ENCODE measurements around the gene BIRC6.
"Not testable (repeated sequence)": the region's sequence is repeated elsewhere in the genome, so short reads cannot be mapped to it uniquely, and the experiment has no call there.

BIRC6 gene

DNA sequence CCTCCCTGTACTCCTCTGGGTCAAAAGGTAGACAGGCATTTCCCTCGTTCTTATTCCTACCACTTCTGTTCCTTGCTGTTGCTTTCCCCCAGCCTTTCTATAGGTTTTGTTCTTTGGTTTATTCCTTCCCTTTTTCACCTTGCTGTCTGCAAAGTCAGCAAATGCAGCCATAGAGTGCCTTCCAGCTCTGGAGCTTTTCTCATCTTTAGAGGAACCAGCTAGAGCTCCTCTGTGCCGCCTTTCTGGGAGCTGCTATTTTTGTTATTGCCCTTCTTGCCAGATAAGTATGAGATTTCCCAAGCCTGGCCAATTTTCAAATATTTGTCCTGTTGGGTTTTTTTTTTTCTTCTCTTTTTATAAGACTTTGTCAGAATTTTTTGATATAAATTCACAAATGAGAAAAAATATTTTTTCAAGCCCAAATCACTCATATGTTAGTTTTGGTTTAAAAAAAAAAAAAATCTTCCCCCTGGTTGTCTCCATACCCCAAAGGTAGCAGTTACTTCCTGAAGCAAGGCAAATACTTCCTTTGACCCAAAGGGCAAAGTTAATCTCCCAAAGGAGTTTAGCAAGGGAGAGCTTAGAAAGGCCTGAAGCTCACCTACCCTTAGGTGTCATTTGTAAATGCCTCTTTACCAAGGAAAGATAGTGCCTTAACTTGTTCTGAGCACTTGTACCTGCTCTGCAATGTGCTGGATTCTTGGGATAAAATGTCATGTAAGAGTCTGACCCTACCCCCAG lies 265.9 kb downstream of the BIRC6 start:
- no peak for FAIRE-seq

DNA sequence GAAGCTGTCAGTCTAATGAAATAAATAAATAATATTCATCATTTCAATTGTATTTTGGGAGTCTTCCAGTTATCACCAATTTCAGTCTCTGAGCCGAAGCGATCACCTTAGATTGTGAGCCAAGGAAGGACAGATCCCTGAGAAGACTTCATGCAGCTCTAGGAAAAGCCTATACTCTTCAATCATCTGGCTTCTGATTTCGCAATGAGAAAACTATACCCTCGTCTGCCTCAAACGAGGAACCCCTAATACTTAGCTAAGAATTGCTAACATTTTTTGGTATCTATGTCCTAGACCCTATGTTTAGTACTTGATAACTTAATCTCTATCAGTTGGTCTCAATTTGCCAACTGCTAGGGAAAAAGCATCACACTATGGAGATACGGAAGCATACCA lies 266.5 kb downstream of the BIRC6 start:
- FAIRE-seq: no peak

DNA sequence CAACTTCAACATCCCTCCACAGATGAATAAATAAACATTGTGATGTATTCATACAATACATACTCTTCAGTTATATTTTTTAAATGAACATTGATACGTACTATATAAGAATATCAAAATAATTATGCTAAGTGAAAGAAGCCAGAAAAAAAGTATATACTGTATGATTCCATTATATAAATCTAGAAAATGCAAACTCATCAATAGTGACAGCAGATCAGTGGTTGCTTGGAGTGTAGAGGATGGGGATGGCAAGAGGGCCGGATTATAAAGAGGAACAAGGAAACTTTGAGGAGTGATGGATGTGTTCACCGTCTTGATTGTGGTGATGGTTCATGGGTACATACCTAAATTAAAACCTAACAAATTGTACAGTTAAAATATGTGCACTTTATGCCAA lies 268.0 kb downstream of the BIRC6 start:
- FAIRE-seq: no peak

DNA sequence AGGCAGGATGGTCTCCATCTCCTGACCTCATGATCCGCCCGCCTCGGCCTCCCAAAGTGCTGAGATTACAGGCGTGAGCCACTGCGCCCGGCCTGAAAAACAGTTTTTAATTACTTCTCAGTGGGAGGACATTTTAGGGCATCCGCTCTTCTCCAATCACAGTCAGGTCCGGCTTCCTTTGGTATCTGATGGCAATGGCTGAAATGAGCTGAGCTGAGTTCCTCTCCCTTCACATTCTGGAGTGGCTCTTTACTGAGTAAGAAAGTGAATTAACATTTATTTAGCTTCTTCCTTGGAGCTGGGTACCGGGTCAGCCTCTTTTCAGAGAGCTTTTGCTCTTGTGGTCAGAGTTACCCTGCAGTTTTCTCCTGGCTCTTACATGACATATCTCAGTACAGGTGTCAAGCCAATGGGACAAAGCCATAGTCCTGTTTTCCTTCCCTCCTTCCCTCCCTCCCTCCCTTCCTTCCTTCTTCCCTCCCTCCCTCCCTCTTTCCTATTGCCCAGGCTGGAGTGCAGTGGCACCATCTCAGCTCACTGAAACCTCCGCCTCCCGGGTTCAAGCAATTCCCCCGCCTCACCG lies 269.9 kb downstream of the BIRC6 start:
- no peak for FAIRE-seq

DNA sequence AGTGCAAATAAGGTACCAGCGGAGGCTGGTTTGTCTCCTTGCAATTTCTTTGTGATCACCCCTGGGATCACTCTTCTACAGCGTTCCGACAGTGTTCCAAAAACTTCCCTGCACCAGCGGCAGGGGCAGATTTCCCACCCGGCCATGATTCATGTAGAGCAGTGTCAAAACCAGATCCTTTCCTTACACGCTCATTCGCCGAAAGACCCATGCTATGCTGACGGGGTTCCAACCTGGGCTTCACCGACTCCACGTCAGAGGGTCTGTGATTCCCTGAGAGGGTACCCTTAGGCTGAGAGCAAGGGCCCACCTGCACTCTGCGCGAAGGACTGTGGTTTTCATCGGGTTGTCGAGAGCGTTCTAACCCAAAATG lies 270.6 kb downstream of the BIRC6 start:
- FAIRE-seq: no peak

DNA sequence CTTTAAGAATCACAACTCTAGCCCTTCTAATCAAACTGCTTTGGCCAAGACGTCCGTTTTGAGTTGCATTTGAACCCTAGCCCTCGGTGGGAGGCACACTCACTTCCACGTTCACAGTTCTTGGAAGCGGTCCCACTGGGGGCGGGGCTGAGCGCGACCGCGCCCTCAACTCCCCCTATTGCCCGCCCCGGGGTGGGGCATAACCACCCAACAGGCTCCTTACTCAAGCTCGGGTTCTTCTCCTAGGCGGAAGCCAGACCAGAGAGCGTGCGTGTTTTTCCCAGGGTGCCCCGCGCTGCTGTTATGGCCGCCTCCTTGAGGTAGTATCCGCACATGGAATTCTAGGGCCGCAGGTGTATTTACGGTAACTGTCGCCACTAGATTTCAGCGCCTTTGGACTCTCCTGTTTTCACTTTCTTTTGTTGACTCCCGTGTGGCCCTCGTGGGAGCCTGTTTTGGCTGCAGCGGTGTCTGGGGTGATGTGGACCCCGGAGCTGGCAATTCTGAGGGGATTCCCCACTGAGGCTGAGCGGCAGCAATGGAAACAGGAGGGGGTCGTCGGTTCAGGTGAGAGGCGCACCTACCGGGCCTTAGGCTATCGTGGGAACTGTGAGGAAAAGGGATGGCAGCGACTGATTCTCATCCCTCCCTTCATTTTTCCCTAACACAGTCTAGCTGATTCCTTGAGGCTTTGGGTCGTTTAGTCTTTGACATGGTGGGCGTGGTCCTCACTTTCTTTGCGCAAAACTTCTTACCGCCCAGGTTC lies 271.2 kb downstream of the BIRC6 start, which contains the start of gene TTC27:
Gene TTC27, plus strand, starts transcription at position 237 of the 766 bp plus-strand sequence. Its CDS starts 243 bp downstream, at position 480.
- FAIRE-seq: peak; percentile 91

DNA sequence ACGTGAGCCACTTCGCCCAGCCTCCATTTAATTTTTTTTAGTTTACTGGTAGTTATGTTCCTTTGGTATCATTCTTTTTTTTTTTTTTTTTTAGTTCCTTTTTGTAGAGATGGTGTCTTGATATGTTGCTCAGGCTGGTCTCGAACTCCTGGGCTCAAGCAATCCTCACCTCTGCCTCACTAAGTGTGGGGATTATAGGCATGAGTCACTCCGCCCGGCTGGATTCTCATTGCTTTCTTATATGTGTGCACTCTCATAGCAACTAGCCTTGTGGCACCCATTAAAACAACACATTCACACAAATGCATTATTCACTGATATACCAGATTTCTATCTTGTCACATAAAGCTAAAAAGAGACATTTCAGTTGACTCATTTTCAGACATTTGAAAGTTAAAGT lies 275.3 kb downstream of the BIRC6 start:
- no peak for FAIRE-seq

DNA sequence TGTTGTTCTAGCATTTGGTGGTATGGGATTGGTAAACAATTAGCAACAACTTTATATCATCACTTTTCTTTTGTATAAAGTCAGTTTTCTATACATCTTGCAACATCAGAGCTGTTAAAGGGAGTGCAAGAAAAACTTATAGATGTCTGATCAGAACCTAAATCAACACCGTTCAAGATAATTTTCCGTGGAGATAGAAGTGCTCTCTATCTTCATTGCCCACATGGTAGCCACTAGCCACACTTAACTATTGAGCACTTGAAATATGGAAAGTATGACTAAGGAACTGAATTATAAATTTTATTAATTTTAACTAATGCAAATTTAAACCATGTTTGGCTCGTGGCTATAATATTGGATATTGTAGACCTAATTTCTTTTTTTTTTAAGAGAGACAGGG lies 276.2 kb downstream of the BIRC6 start:
- FAIRE-seq: no peak

DNA sequence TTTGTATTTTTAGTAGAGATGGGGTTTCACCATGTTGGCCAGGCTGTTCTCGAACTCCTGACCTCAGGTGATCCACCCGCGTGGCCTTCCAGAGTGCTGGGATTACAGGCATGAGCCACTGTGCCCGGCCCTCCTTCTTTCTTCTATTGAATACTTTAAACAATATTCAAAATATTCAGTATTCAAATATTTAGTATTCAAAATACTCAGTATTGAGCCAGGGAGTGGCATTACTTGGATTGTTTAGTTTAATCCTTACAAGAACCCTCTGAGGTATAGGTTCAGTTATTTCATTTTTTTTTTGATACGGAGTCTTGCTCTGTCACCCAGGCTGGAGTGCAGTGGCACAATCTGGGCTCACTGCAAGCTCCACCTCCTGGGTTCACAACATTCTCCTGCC lies 281.7 kb downstream of the BIRC6 start:
- not testable (repeated sequence) for FAIRE-seq

DNA sequence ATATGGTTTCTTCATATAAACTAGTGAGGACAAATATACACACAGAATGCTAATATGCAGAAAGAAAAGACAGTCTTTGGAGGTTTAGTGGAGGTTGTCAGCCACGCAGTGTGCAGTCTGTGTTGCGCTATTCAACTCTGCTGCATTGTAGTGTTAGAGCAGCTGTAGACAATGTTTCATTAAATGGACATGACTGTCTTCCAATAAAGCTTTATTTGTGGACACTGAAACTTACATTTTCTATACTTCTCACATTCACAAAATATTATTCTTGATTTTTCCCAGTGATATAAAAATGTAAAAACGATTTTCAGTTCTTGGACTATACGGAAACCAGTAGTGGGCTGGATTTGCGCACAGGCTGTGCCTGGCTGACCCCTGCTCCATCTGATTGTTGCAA lies 284.4 kb downstream of the BIRC6 start:
- no peak for FAIRE-seq

DNA sequence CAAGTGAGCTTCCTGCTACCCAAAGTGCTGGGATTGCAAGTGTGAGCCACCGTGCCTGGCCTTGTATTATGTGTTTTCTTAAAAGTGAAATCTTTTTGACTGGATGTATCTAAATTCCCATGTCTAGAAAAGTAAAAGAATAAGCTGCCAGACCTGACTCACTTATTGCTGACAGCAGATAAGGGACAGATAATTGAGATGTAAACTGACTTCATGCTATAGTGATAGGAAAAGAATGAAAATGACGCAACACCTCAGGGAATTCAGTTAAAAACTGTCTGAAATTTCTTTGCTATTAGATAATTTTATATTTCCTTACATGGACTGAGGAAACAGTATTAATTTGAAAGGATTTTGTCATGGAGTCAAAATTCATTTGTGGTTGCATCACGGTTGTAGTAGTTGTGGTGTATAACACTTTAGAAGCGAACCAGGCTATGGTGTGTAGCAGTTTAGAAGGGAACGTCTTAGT lies 290.4 kb downstream of the BIRC6 start:
- no peak for FAIRE-seq

DNA sequence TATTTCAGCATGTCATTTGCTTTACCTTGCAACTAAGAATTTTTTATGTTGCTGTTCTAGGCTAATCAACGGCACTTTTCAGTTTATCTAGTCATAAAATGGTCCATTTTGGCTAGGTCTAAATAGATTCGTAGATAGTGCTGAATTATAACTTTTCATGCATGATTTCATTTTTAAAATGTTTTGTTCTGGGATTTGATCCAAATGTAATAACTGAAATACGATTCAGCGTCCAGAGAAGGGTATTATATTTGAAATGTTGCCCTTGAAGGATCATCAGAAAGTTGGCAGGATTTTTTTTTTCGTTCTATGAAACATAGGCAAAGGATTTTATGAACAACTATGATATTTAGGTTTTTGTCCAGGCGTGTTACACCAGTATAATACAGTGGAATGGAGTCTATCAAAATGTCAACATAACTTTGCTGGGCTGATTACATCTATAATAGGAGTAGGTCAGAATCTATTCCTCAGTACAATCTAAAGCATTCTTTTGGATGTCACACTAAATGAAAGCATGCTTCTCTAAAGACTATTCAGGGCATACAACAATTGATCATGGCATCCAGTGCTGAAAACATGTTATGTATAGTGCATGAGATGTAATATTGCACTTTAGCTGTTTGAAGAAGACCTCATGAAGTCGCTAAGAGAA lies 295.9 kb downstream of the BIRC6 start:
- peak; percentile 78 for FAIRE-seq

DNA sequence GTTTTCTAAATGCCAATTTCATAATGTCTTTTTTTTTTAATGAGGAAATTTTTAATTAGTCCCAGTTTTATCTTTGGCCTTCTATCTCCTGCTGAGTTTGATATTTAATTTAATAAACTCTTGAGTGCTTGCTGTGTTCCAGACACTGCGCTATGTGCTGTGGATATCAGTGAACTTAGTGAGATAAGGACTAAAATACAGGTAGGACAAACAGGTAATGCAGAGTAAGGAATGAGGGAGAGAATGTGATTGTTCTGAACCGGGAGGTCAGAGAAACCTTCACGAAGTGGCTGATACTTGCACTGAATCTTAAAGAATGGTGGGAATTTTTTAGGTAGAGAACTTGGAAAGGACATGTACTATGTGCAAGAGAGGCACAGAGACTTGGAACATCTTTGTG lies 299.2 kb downstream of the BIRC6 start:
- FAIRE-seq: no peak

DNA sequence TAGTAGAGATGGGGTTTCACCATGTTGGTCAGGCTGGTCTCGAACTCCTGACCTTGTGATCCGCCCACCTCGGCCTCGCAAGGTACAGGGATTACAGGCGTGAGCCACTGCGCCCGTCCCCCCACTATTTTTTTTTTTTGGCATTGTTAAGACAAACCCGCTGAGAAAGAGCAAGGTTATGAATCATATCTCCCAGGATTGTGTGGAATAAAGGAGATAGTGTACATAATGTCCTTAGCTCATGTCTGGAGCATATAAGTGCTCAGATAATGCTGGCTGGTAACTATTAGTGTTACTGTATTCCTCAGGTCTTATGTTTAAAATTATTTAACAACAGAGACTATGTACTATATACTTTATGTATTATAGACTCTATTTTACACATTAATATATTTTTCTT lies 307.0 kb downstream of the BIRC6 start:
- no peak for FAIRE-seq

DNA sequence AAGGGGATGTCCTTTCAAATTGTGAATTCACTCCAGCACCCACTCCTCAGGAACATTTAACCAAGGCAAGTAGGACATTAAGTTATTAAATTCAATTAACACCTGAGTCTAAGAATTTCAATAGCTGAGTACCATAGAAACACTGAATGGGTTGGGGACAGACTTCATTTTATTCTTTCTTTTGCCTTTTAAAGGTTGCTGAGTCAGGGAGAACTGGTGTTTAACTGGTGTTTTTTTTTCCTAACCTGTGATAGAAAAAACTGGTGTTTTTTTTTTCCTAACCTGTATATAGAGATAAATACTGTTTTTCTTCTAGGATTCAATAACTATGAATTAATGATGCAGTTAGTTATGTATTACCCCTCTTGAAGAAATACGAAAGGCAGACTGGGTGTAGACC lies 309.9 kb downstream of the BIRC6 start:
- no peak for FAIRE-seq

DNA sequence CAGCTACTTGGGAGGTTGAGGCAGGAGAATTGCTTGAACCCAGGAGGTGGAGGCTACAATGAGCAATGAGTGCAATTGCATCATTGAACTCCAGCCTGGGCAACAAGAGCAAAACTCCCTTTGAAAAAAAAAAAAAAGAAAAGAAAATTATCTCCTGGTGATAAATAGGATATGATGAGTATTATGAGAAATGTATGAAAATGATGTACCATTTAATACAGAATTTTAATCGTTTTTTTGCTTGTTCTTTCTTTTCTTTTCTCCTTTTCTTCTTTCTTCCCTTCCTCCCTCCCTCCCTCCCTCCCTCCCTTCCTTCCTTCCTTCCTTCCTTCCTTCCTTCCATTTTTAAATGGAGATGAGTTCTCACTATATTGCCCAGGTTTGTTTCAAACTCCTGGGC lies 311.4 kb downstream of the BIRC6 start:
- FAIRE-seq: no peak

Measured in A204.1 (cell line).